K562 (cell line): ENCODE measurements around the gene SDR42E2. TPM values are rescaled to one million over a fixed set of nuclear protein-coding genes. Genes with fewer than 3 reads are reported as not detected.

Source experiments
- ATAC-seq: fragments of 200-7000 bp; cut with Tn5 transposase; 3 replicates; pipeline ENCODE4 v1.9.1; 2020; ENCODE audit warnings: moderate library complexity
- BruUV-seq: library from RNA; stranded (reverse); fragments of 400-500 nt; replicated peaks from 2 replicates; lab custom pipeline; 2021; lab: Mats Ljungman, UMichigan
- CTCF ChIA-PET: fragments of 300-600 bp; formaldehyde crosslinking; extraction: SDS; loops from one replicate; lab custom pipeline; 2021; ENCODE audit warnings: low intra/inter-chr PET ratio; lab: Yijun Ruan, JAX
- POLR2A ChIA-PET: fragments of 300-600, 350-650 bp; sonication (Branson Sonifier 250); formaldehyde crosslinking; extraction: SDS; loops from one replicate; lab custom pipeline; 2021; ENCODE audit warnings: antibody characterized with exemption, inconsistent platforms; lab: Yijun Ruan, JAX
- DNase-seq, 4 experiments: peaks; one replicate each; pipeline versions ENCODE4 v3.0.0 to v3.0.0-alpha.2; 2011 to 2018; ENCODE audit warnings: low spot score in 3 of 4, mixed read lengths in 3 of 4; ENCODE audit errors: extremely low read depth in 1 of 4
- FAIRE-seq: peaks from 2 replicates; lab custom pipeline; 2011; peaks lifted over from hg19 to GRCh38; lab: Jason Lieb, UNC
- H2AFZ ChIP-seq: 2 replicates; pipeline ENCODE4 v1.6.0; 2011; ENCODE audit warnings: low read depth, low read length, control low read depth, inconsistent platforms
- H3K27ac ChIP-seq: fragments of 200-600 bp; 3 replicates; pipeline ENCODE4 v1.8.0; 2011; ENCODE audit warnings: low read depth, mild to moderate bottlenecking, control low read depth, inconsistent platforms, low read length, moderate library complexity, mixed read lengths; ENCODE audit errors: extremely low read depth
- H3K27me3 ChIP-seq, 2 experiments: fragments of 300-600 bp in 1 of 2; 2 replicates in 1 of 2; 3 replicates in 1 of 2; pipeline versions ENCODE4 v1.6.0 to v1.8.0; 2011; ENCODE audit warnings: inconsistent platforms in 2 of 2, low read length in 2 of 2, mild to moderate bottlenecking in 1 of 2, mixed read lengths in 1 of 2, moderate library complexity in 1 of 2; ENCODE audit not compliant: control insufficient read depth in 2 of 2, insufficient read depth in 2 of 2
- H3K36me3 ChIP-seq: fragments of 300-600 bp; 3 replicates; pipeline ENCODE4 v1.8.0; 2011; ENCODE audit warnings: mild to moderate bottlenecking, low read length, inconsistent platforms; ENCODE audit not compliant: control insufficient read depth, insufficient read depth
- H3K4me1 ChIP-seq, 2 experiments: fragments of 200-600 bp in 1 of 2; replicated peaks in 1 of 2; 2 replicates in 1 of 2; 3 replicates in 1 of 2; pipeline versions ENCODE4 v1.5.1 to v1.8.0; 2011; ENCODE audit warnings: inconsistent platforms in 2 of 2, low read length in 2 of 2, mild to moderate bottlenecking in 1 of 2, mixed read lengths in 1 of 2, moderate library complexity in 1 of 2; ENCODE audit not compliant: control insufficient read depth in 2 of 2, insufficient read depth in 2 of 2
- H3K4me2 ChIP-seq: 2 replicates; pipeline ENCODE4 v1.6.1; 2011; ENCODE audit warnings: low read length, control low read depth, inconsistent platforms, mixed read lengths; ENCODE audit not compliant: insufficient read depth
- H3K4me3 ChIP-seq: fragments of 200-600 bp; sonication (generic), shearing (Covaris generic); 2 replicates; pipeline ENCODE4 v1.5.1; 2016; ENCODE audit warnings: control low read depth, inconsistent platforms
- H3K79me2 ChIP-seq: fragments of 200-600 bp; 3 replicates; pipeline ENCODE4 v1.8.0; 2011; ENCODE audit warnings: low read length, inconsistent platforms; ENCODE audit not compliant: control insufficient read depth, insufficient read depth
- H3K9ac ChIP-seq, 2 experiments: 2 replicates each; pipeline versions ENCODE4 v1.6.0 to v1.6.1; 2011; ENCODE audit warnings: low read depth in 2 of 2, low read length in 2 of 2, control low read depth in 1 of 2, inconsistent platforms in 1 of 2, mild to moderate bottlenecking in 1 of 2, mixed read lengths in 1 of 2; ENCODE audit not compliant: insufficient read depth in 1 of 2
- H3K9me1 ChIP-seq: one replicate; pipeline ENCODE4 v1.6.0; 2011; ENCODE audit warnings: inconsistent platforms, mild to moderate bottlenecking, low read length, moderate library complexity; ENCODE audit not compliant: control insufficient read depth, insufficient read depth
- H3K9me3 ChIP-seq: replicated peaks from 2 replicates; pipeline ENCODE4 v1.5.1; 2011; ENCODE audit warnings: low read depth, low read length, inconsistent platforms; ENCODE audit not compliant: control insufficient read depth, insufficient read depth
- H4K20me1 ChIP-seq: replicated peaks from 2 replicates; pipeline ENCODE4 v1.6.1; 2011; ENCODE audit warnings: low read length, inconsistent platforms, mixed read lengths; ENCODE audit not compliant: control insufficient read depth, insufficient read depth
- ARID4B ChIP-seq: sonication (generic); formaldehyde crosslinking; IDR thresholded peaks from 2 replicates; pipeline ENCODE4 v1.8.0; 2022; ENCODE audit warnings: mild to moderate bottlenecking, missing genetic modification reagents
- LCOR ChIP-seq: sonication (generic); formaldehyde crosslinking; IDR thresholded peaks from 2 replicates; pipeline ENCODE4 v1.8.0; 2022; ENCODE audit warnings: mild to moderate bottlenecking, missing genetic modification reagents
- MNT ChIP-seq, 2 experiments: fragments of 450-650 bp; conservative IDR thresholded peaks; 2 replicates each; pipeline ENCODE4 v1.6.1; 2017; ENCODE audit warnings: mild to moderate bottlenecking in 2 of 2, moderate library complexity in 2 of 2
- MYC ChIP-seq, 2 experiments: fragments of 250-450 bp in 1 of 2; sonication (Bioruptor Pico) in 1 of 2; IDR thresholded peaks; 2 replicates each; pipeline versions ENCODE4 v1.5.1 to v1.6.1; 2012 to 2021; ENCODE audit warnings: low read depth in 2 of 2, borderline replicate concordance in 1 of 2, improper control_type of control experiment in 1 of 2, low read length in 1 of 2, mild to moderate bottlenecking in 1 of 2, moderate library complexity in 1 of 2
- MYNN ChIP-seq, 2 experiments: sonication (generic); formaldehyde crosslinking in 1 of 2; IDR thresholded peaks; 2 replicates each; pipeline versions ENCODE4 v1.5.0 to v1.6.1; 2016 to 2020; ENCODE audit warnings: antibody characterized with exemption in 1 of 2, missing genetic modification reagents in 1 of 2
- NFRKB ChIP-seq: fragments of 450-650 bp; IDR thresholded peaks from 2 replicates; pipeline ENCODE4 v1.6.1; 2016; ENCODE audit warnings: low read depth
- SAFB ChIP-seq: fragments of 200-400 bp; formaldehyde crosslinking; IDR thresholded peaks from 2 replicates; pipeline ENCODE4 v1.6.1; 2017; ENCODE audit warnings: low read depth, low read length, borderline replicate concordance
- SPI1 ChIP-seq: IDR thresholded peaks from 2 replicates; pipeline ENCODE4 v1.6.1; 2011; ENCODE audit warnings: low read depth, low read length, control low read depth, borderline replicate concordance
- TOE1 ChIP-seq, 2 experiments: fragments of 450-650 bp in 1 of 2; sonication (generic) in 1 of 2; formaldehyde crosslinking in 1 of 2; IDR thresholded peaks; 2 replicates each; pipeline versions ENCODE4 v1.7.1 to v1.8.0; 2016 to 2022; ENCODE audit warnings: borderline replicate concordance in 2 of 2, mild to moderate bottlenecking in 2 of 2, antibody characterized with exemption in 1 of 2, inconsistent platforms in 1 of 2, low read depth in 1 of 2, missing genetic modification reagents in 1 of 2, moderate library complexity in 1 of 2
- TSHZ1 ChIP-seq: fragments of 250-450 bp; sonication (Bioruptor Pico); IDR thresholded peaks from 2 replicates; pipeline ENCODE4 v1.4.0; 2020; ENCODE audit warnings: mild to moderate bottlenecking, moderate library complexity
- whole genome bisulfite sequencing: fragments of 100-300 bp; shearing (Covaris generic); methylation state at CpG from one replicate; pipeline ENCODE4 v1.1.6; 2016; ENCODE audit warnings: low coverage, mixed read lengths; ENCODE audit not compliant: insufficient coverage; ENCODE audit errors: missing lambda C conversion rate; 5-methylcytosine and 5-hydroxymethylcytosine counted together
- in situ Hi-C: fragments of 300-500 bp; cut with MboI; formaldehyde crosslinking; loops from 4 replicates; pipeline ENCODE4 v1.15.0; 2018; ENCODE audit warnings: inconsistent platforms, mixed read lengths
- intact Hi-C: fragments of 100-400 bp; cut with micrococcal nuclease; formaldehyde crosslinking; loops from 2 replicates; pipeline ENCODE4 v1.14.2; 2022
- polyA plus RNA-seq, 8 experiments: library from polyadenylated mRNA; depleted of rRNA in 4 of 8; stranded (reverse) in 5 of 8; unstranded in 3 of 8; fragments of >200 nt; fragmentation: Nextera tagmentation in 2 of 8; fragmentation: Illumina TruSeq in 1 of 8; extraction: Ambion mirVana in 2 of 8; extraction: Trizol in 1 of 8; gene quantifications; 2 replicates each; pipeline versions ENCODE4 v1.2.1 to v1.2.3, GENCODE V29; 2011 to 2014; ENCODE audit warnings: inconsistent platforms in 1 of 8, missing spikeins in 1 of 8
- total RNA-seq, 7 experiments: library from RNA; depleted of rRNA in 6 of 7; stranded (reverse); fragments of >200 nt in 6 of 7; fragmentation: Illumina TruSeq in 2 of 7; extraction: Trizol in 2 of 7; gene quantifications; 2 replicates each; pipeline versions ENCODE4 v1.2.1 to v1.2.3, GENCODE V29; 2011 to 2021; ENCODE audit warnings: low replicate concordance in 1 of 7

SDR42E2 gene
- total and polyA plus RNA-seq, 9 of the 15 experiments (the other 6 are each of a cell fraction or from before 2014, with no cell fraction given), result 0.03 to 0.07 (median 0.04) TPM; not detected in 4

- ChIA-PET POLR2A (interaction anchor here (0.6 to 0.7 kb wide), 3 partner anchors 61 to 869 kb away, joined by 3 read pairs; no protein-coding TSS in a partner anchor), CTCF (no interaction called here)
- WGBS, result 86% methylated on average over 14 of the region's 14 CpGs
- intact Hi-C loops (no loop called here), in situ Hi-C loops (no loop called here)
- DNase-seq, result no peak
- H3K4me2 ChIP-seq, result no peak overlapping the region
- H2AFZ ChIP-seq, result no peak overlapping the region
- H3K9me3 ChIP-seq, result no peaks in the 10 kb centered on the region
- H4K20me1 ChIP-seq, result no peaks in the 10 kb centered on the region
- H3K27ac ChIP-seq, result no peak overlapping the region
- H3K27me3 ChIP-seq, result no peaks in the 10 kb centered on the region
- H3K79me2 ChIP-seq, result no peaks in the 10 kb centered on the region; the same call in 2 of the 3 replicates
- no peak overlapping the region for H3K4me3 ChIP-seq
- no peaks in the 10 kb centered on the region for H3K4me1 ChIP-seq
- no peak for ATAC-seq
- no peak for TF ChIP-seq SPI1
- no peak for TF ChIP-seq SAFB
- no peak for TF ChIP-seq MNT (conservative IDR thresholded peaks at IDR 0.05)
- TF ChIP-seq ARID4B (CRISPR knock-in tag), result no peak
- no peak for TF ChIP-seq MYC (IDR thresholded peaks at IDR 0.05; ENCODE audit: low read depth, low read length)
- TF ChIP-seq MYC (CRISPR knock-in tag; IDR thresholded peaks at IDR 0.05; ENCODE audit: borderline replicate concordance, low read depth), result no peak
- no peak for TF ChIP-seq MYNN (IDR thresholded peaks at IDR 0.05)
- no peak for TF ChIP-seq MYNN (CRISPR knock-in tag; IDR thresholded peaks at IDR 0.05)
- no peak for TF ChIP-seq TSHZ1 (CRISPR knock-in tag)
- TF ChIP-seq NFRKB, result no peak
- no peak for TF ChIP-seq LCOR
- TF ChIP-seq TOE1 (IDR thresholded peaks at IDR 0.05; ENCODE audit: borderline replicate concordance), result no peak
- no peak for TF ChIP-seq TOE1 (CRISPR knock-in tag; IDR thresholded peaks at IDR 0.05; ENCODE audit: borderline replicate concordance, low read depth)
- no peak overlapping the region for H3K9ac ChIP-seq
- no peaks in the 10 kb centered on the region for H3K9me1 ChIP-seq
- BruUV-seq, result no TSS peak
- peaks cover 39% of the 10 kb centered on the region; the same call in 2 of the 3 replicates for H3K36me3 ChIP-seq
- no peak for FAIRE-seq
These were observed 77.0 kb downstream of the SDR42E2 start for GRCh38 chr16:22239131-22239805.
